Mammary epithelial cell (primary cell): ENCODE data around the gene EIF3F.

ENCODE experiments used
- EZH2 ChIP-seq: IDR thresholded peaks from 2 replicates; pipeline ENCODE4 v1.6.1; 2012; ENCODE audit warnings: low read length, inconsistent platforms, borderline replicate concordance
- TF ChIP-seq, protein P1 (sequence below), 2 donors: IDR thresholded peaks in 1 of 2; conservative IDR thresholded peaks in 1 of 2; 2 replicates each; pipeline ENCODE4 v1.5.1; 2011 to 2012; ENCODE audit warnings: inconsistent platforms in 2 of 2, low read length in 2 of 2, mild to moderate bottlenecking in 2 of 2, control low read depth in 1 of 2, low read depth in 1 of 2; ENCODE audit not compliant: insufficient read depth in 1 of 2; ENCODE audit errors: extremely low read depth in 1 of 2

DNA sequence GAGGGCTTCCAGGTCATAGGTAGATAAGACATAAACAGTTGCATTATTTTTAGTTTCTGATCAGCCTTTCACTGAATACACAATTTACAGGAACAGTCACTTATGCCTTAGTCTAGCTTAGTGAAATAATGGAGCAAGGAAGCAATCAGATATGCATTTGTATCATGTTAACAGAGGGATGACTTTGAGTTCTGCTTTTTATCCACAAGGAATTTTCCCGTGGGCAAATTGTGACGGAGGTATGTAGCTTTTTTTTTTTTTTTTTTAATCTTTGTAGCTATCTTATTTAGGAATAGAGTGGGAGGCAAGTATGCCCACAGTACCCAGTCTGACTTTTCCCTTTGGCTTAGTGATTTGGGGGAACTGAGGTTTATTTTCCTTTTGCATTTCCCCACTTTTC is 18.5 kb upstream of the EIF3F start:
- TF ChIP-seq, protein P1, sequence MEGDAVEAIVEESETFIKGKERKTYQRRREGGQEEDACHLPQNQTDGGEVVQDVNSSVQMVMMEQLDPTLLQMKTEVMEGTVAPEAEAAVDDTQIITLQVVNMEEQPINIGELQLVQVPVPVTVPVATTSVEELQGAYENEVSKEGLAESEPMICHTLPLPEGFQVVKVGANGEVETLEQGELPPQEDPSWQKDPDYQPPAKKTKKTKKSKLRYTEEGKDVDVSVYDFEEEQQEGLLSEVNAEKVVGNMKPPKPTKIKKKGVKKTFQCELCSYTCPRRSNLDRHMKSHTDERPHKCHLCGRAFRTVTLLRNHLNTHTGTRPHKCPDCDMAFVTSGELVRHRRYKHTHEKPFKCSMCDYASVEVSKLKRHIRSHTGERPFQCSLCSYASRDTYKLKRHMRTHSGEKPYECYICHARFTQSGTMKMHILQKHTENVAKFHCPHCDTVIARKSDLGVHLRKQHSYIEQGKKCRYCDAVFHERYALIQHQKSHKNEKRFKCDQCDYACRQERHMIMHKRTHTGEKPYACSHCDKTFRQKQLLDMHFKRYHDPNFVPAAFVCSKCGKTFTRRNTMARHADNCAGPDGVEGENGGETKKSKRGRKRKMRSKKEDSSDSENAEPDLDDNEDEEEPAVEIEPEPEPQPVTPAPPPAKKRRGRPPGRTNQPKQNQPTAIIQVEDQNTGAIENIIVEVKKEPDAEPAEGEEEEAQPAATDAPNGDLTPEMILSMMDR (conservative IDR thresholded peaks at IDR 0.05 in 1 of 2, IDR thresholded peaks at IDR 0.05 in 1 of 2; ENCODE audit: extremely low read depth in 1 of 2, insufficient read depth in 1 of 2, low read depth in 1 of 2, low read length in 2 of 2) = no peak
- TF ChIP-seq EZH2 = no peak
